BE2C (cell line): ENCODE data around the gene ADAMTSL3.

Experiments used
- DNase-seq: peaks from one replicate; pipeline ENCODE4 v3.0.0-alpha.2; 2020
- H3K27me3 ChIP-seq: fragments of 250-450 bp; sonication (Bioruptor Pico); 2 replicates; pipeline ENCODE4 v1.5.1; 2020; ENCODE audit warnings: mild to moderate bottlenecking
- H3K36me3 ChIP-seq: fragments of 250-450 bp; sonication (Bioruptor Pico); 2 replicates; pipeline ENCODE4 v1.5.1; 2020; ENCODE audit warnings: mild to moderate bottlenecking
- H3K4me1 ChIP-seq: fragments of 250-450 bp; sonication (Bioruptor Pico); 2 replicates; pipeline ENCODE4 v1.5.1; 2020
- H3K4me3 ChIP-seq: 2 replicates; pipeline ENCODE4 v1.5.1; 2011; ENCODE audit warnings: low read depth, low read length
- H3K9me3 ChIP-seq: fragments of 250-450 bp; sonication (Bioruptor Pico); 2 replicates; pipeline ENCODE4 v1.5.1; 2020
- CTCF ChIP-seq: IDR thresholded peaks from 2 replicates; pipeline ENCODE4 v1.5.1; 2012; ENCODE audit warnings: mild to moderate bottlenecking, low read depth, low read length

Gene ADAMTSL3

GRCh38 chr15:83838763-83839162 is 184.8 kb downstream of the ADAMTSL3 start:
- Histone ChIP-seq H3K9me3 (no peaks in the 10 kb centered on the region), H3K4me1 (no peaks in the 10 kb centered on the region), H3K27me3 (peaks cover 3% of the 10 kb centered on the region), H3K36me3 (no peaks in the 10 kb centered on the region), H3K4me3 (no peak overlapping the region)
- no peak for TF ChIP-seq CTCF
- no peak for DNase-seq

- Histone ChIP-seq H3K4me1 (no peaks in the 10 kb centered on the region), H3K4me3 (no peak overlapping the region), H3K27me3 (no peaks in the 10 kb centered on the region; the same call in none of the 2 replicates), H3K9me3 (no peaks in the 10 kb centered on the region), H3K36me3 (no peaks in the 10 kb centered on the region)
- no peak for DNase-seq
- no peak for TF ChIP-seq CTCF
Measured at GRCh38 chr15:83842281-83842680, 188.4 kb downstream of the ADAMTSL3 start.

GRCh38 chr15:83843471-83843871 is 189.5 kb downstream of the ADAMTSL3 start:
- DNase-seq = no peak
- Histone ChIP-seq H3K9me3 (no peaks in the 10 kb centered on the region), H3K4me3 (no peak overlapping the region), H3K4me1 (no peaks in the 10 kb centered on the region), H3K36me3 (no peaks in the 10 kb centered on the region), H3K27me3 (no peaks in the 10 kb centered on the region; the same call in none of the 2 replicates)
- no peak for TF ChIP-seq CTCF

- H3K27me3 ChIP-seq = no peaks in the 10 kb centered on the region; the same call in 1 of the 2 replicates
- H3K9me3 ChIP-seq = no peaks in the 10 kb centered on the region
- TF ChIP-seq CTCF = no peak
- H3K4me1 ChIP-seq = no peaks in the 10 kb centered on the region
- H3K36me3 ChIP-seq = no peaks in the 10 kb centered on the region
- DNase-seq = no peak
- no peak overlapping the region for H3K4me3 ChIP-seq
Measured at GRCh38 chr15:83844742-83845141, 190.8 kb downstream of the ADAMTSL3 start.

GRCh38 chr15:83845230-83845629 is 191.3 kb downstream of the ADAMTSL3 start:
- Histone ChIP-seq H3K36me3 (no peaks in the 10 kb centered on the region), H3K27me3 (no peaks in the 10 kb centered on the region; the same call in 1 of the 2 replicates), H3K4me3 (no peak overlapping the region), H3K4me1 (no peaks in the 10 kb centered on the region), H3K9me3 (no peaks in the 10 kb centered on the region)
- DNase-seq = no peak
- no peak for TF ChIP-seq CTCF

GRCh38 chr15:83846847-83847246 is 192.9 kb downstream of the ADAMTSL3 start:
- no peaks in the 10 kb centered on the region for H3K9me3 ChIP-seq
- no peak for DNase-seq
- H3K27me3 ChIP-seq = no peaks in the 10 kb centered on the region
- TF ChIP-seq CTCF = no peak
- H3K36me3 ChIP-seq = no peaks in the 10 kb centered on the region
- no peaks in the 10 kb centered on the region for H3K4me1 ChIP-seq
- H3K4me3 ChIP-seq = no peak overlapping the region
